GM12864 (cell line): ENCODE data around the gene SORCS1.

Source experiments
- DNase-seq: peaks from one replicate; pipeline ENCODE4 v3.0.0-alpha.2; 2011; ENCODE audit warnings: low read depth
- H3K4me3 ChIP-seq: 2 replicates; pipeline ENCODE4 v1.5.1; 2011; ENCODE audit warnings: mild to moderate bottlenecking, low read depth, low read length, control low read depth
- TF ChIP-seq, protein P1 (sequence below): IDR thresholded peaks from 2 replicates; pipeline ENCODE4 v1.5.1; 2011; ENCODE audit warnings: low read depth, mild to moderate bottlenecking, moderate library complexity, low read length, control low read depth, inconsistent platforms; ENCODE audit errors: missing control alignments

Gene SORCS1

DNA sequence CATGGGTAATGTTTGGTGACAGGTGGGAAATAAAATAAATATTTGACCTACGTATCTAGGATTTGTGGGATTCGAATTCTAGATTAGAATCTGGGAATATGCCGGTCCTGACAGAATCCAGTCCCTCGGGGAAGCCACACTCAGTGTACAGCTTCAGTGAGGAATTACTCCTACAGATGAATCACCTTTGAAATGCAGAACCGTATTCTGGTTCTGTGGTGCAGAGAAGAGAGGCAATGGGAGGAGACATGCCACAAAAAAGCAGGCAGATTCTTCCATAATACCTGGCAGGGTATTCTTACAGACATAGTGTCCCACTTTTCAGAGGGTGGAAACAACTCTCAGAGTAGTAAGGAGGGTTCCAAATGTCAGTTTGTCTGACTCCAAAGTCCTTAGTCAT is 286.9 kb downstream of the SORCS1 start:
- no peak overlapping the region for H3K4me3 ChIP-seq
- TF ChIP-seq, protein P1, sequence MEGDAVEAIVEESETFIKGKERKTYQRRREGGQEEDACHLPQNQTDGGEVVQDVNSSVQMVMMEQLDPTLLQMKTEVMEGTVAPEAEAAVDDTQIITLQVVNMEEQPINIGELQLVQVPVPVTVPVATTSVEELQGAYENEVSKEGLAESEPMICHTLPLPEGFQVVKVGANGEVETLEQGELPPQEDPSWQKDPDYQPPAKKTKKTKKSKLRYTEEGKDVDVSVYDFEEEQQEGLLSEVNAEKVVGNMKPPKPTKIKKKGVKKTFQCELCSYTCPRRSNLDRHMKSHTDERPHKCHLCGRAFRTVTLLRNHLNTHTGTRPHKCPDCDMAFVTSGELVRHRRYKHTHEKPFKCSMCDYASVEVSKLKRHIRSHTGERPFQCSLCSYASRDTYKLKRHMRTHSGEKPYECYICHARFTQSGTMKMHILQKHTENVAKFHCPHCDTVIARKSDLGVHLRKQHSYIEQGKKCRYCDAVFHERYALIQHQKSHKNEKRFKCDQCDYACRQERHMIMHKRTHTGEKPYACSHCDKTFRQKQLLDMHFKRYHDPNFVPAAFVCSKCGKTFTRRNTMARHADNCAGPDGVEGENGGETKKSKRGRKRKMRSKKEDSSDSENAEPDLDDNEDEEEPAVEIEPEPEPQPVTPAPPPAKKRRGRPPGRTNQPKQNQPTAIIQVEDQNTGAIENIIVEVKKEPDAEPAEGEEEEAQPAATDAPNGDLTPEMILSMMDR, result no peak
- no peak for DNase-seq

DNA sequence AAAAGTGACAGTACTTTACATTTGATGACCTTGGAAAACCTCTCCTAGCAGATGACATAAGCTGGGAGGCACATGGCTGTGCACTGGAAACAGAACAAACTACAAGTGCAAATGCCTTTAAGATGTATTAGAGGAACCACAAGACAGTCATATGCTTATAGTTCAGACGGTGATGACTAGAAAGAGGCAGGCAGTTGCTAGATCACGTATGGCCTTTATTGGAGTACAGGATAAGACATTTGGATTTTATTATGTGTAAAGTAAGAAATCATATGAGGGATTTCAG is 290.0 kb downstream of the SORCS1 start:
- TF ChIP-seq, protein P1, result no peak
- no peak overlapping the region for H3K4me3 ChIP-seq
- no peak for DNase-seq

DNA sequence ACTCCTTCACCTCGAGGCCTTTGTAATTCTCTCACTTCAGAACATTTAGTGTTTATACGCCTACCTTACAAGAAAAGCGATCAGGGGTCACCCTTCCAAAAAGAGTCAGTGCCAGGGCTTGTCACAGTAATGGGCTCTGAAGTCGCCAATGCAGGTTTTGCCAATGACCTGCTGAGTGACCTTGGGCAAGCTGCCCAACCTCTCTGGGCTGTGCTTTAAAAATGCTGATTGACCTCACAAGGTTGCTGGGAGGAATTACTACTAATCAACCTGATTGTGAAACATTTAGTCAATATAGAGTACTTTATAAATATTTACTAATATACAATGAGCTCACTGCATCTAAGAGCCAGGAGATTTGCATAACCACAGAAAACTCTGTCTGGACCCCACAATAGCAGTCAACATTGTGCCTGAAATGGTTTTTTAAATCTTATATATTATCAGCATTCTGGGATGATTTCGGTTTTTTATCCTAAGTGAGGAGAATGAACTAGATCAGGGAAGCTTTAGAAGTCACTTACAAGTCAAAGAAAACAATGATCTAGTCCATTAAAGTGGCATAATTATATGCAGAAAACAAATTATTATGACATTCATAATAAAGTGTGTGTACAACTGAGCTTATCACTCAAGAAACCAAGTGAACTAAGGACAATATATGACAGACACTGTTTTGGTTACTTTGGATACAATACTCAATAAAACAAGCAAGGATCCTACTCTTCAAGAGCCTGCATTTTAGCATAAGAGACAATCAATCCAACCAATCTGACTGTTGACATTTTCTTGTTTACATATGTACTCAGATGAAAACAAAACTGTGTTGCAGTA is 290.5 kb downstream of the SORCS1 start:
- TF ChIP-seq, protein P1, result no peak

DNA sequence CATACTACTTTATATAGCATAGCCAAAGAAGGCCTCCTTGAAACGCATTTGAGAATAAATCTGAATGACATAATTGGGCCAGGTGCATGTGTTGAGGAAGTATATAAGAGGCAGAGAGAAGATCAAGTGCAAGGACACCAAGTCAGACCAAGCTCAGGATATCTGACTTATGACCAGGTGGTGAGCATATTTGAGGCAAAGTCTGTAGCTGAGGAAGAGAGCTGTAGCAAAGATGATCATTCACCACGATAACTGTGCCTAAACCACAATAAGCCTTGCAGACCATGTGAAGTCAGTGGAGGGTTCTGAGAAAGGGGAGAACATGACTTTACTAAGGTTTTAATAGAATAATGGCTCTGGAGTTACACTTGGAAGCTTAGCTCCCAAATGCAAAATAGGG is 292.3 kb downstream of the SORCS1 start:
- TF ChIP-seq, protein P1, result no peak
- DNase-seq, result no peak

More for the DNA sequence above, 290.5 kb downstream of the SORCS1 start:
- no peak overlapping the region for H3K4me3 ChIP-seq
- DNase-seq, result no peak

DNA sequence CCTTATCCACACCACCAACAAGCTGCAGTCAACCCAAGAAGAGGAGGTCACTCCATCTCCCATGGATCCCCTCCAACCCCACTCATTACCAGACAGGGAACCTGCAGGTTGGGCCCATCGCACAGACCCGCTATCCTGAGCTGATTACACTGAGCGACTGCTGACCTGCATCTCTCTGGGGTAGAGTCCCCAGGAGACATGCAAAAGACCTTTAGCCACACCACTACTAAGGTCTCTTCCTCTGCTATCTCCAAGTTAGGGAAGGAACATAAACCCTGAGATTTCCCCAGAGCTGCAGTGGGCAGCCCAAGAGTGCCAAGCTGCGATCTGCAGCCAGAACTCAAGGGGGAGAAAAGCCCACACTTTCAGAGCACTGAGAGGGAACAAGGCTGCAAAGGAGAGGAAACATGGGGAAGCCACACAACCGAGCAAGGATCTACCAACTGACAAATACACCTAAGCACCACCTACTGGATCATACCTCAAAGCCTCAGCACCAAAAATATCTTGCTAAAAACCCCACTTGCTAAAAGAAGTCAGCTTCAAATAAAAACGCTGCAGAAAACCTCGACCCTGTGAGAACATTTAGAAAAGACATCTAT is 298.2 kb downstream of the SORCS1 start:
- H3K4me3 ChIP-seq, result no peak overlapping the region
- DNase-seq, result peak; percentile 26
- TF ChIP-seq, protein P1, result no peak

More for the DNA sequence above, 292.3 kb downstream of the SORCS1 start:
- H3K4me3 ChIP-seq, result no peak overlapping the region

DNA sequence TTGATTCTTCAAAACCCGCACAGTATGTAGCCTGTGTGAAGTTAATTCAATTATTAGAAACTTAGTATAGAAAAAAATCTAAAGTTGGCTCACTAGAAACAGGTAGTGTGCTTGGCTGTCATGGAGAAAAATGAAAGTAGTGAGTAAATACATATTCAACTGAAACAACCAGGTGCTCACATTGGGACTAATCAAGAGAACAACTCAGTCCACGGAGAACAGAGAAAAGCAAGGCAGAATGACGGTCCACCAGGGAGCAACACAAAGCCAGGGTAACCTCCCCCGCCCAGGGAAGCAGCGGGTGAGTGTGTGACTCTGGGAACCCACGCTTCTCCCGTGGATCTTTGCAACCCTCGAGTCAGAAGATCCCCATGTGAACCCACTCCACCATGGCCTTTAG is 300.5 kb downstream of the SORCS1 start:
- no peak for DNase-seq
- no peak overlapping the region for H3K4me3 ChIP-seq
- TF ChIP-seq, protein P1, result no peak

DNA sequence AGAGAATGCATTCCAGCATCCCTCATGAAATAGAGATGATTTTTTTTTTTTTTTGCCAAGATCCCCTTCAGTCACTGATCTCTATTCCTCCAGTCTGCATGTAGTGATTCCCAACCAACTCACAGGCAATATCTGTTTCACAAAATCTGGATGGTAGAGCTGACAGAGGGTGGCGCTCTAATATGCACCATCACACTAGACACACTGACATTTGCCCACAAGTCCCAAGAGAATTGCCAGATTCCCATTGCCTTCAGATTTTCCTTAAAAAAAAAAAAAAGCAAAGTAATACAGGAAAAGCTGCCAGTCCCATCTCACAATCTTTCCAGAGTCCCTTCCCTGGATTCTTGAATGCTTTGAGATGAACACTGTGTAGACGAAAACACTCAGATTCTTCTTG is 301.0 kb downstream of the SORCS1 start:
- DNase-seq, result no peak
- no peak overlapping the region for H3K4me3 ChIP-seq
- TF ChIP-seq, protein P1, result peak; percentile 46
